ENCODE data around the gene IFI30. TPM values are rescaled to one million over a fixed set of nuclear protein-coding genes. Genes with fewer than 3 reads are reported as not detected.
A peak's percentile ranks its signal among the peaks of the same experiment; 100 is the strongest.

IFI30 gene
- total RNA-seq, 1 donor from 2014 or later, result not detected

DNA sequence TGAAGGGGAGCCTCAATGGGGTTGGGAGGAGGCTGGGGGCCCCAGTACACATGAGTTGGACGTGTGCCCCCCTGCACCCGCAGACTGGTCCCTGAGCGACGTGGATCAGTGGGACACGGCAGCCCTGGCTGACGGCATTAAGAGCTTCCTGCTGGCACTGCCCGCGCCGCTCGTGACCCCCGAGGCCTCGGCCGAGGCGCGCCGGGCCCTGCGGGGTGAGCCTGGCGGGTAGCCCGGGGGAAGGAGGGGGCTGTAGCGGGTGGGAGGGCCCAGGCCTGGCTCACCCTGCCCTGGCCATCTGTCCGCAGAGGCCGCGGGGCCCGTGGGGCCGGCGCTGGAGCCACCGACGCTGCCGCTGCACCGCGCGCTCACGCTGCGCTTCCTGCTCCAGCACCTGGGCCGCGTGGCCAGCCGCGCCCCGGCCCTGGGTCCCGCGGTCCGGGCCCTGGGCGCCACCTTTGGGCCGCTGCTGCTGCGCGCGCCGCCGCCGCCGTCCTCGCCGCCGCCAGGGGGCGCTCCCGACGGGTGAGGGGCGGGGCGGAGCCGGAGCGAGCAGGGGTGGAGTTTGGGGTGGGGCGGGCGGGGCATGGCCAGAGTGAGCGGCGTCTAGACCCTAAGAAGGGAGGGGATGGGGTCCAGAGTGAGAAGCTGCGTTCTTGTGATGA lies 12.5 kb upstream of the IFI30 start:
- H3K36me3 Mint-ChIP-seq (ENCODE audit: low read depth), result peaks cover 4% of the 10 kb centered on the region
- no peak overlapping the region for H3K27ac Mint-ChIP-seq (ENCODE audit: unreplicated experiment)
- peaks cover 23% of the 10 kb centered on the region for H3K4me1 Mint-ChIP-seq
- TF ChIP-seq, protein P1, sequence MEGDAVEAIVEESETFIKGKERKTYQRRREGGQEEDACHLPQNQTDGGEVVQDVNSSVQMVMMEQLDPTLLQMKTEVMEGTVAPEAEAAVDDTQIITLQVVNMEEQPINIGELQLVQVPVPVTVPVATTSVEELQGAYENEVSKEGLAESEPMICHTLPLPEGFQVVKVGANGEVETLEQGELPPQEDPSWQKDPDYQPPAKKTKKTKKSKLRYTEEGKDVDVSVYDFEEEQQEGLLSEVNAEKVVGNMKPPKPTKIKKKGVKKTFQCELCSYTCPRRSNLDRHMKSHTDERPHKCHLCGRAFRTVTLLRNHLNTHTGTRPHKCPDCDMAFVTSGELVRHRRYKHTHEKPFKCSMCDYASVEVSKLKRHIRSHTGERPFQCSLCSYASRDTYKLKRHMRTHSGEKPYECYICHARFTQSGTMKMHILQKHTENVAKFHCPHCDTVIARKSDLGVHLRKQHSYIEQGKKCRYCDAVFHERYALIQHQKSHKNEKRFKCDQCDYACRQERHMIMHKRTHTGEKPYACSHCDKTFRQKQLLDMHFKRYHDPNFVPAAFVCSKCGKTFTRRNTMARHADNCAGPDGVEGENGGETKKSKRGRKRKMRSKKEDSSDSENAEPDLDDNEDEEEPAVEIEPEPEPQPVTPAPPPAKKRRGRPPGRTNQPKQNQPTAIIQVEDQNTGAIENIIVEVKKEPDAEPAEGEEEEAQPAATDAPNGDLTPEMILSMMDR (conservative IDR thresholded peaks at IDR 0.05), result peak; percentile 75
- DNase-seq (ENCODE audit: low read depth, low spot score), result peak; percentile 76
- no peak overlapping the region for H3K4me3 Mint-ChIP-seq
- no peaks in the 10 kb centered on the region for H3K9me3 Mint-ChIP-seq
- no peaks in the 10 kb centered on the region for H3K27me3 Mint-ChIP-seq (ENCODE audit: low read depth)

DNA sequence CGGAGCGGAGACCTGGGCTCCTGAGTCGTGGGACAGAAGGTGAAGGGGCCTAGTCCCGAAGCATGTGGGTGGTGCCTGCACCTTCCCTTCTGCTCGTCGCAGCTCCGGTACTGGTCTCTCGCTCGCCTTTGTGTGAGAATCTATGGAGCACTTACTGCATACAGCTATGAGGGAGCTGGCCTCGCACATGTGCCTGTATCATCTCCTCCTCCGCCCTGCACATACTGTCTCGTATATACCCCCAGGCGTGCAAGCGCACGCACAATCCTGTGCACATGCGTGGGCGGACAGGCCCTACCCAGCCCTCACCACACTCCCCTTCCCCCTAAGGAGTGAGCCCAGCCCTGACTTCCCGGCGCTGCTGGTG lies 12.0 kb upstream of the IFI30 start:
- no peaks in the 10 kb centered on the region for H3K9me3 Mint-ChIP-seq
- H3K36me3 Mint-ChIP-seq (ENCODE audit: low read depth), result peaks cover 4% of the 10 kb centered on the region
- peaks cover 18% of the 10 kb centered on the region for H3K4me1 Mint-ChIP-seq
- TF ChIP-seq, protein P1 (conservative IDR thresholded peaks at IDR 0.05), result peak; percentile 36
- H3K4me3 Mint-ChIP-seq, result no peak overlapping the region
- no peaks in the 10 kb centered on the region for H3K27me3 Mint-ChIP-seq (ENCODE audit: low read depth)
- H3K27ac Mint-ChIP-seq (ENCODE audit: unreplicated experiment), result no peak overlapping the region
- DNase-seq (ENCODE audit: low read depth, low spot score), result no peak

DNA sequence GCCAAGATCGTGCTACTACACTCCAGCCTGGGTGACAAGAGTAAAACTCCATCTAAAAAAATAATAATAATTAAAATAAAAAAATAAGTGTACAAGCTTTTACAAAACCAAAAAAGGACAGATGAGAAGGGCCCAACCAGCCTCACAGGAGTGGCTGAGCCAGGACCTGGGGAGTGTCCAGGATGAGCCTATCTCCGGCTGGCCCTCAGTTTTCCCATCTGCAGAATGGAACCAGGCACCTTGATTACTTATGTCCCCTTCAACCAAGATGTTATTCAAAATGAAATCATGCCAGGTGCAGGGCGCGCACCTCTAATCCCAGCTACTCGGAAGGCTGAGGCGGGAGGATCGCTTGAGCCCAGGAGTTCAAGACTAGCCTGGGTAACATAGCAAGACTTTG lies 9.5 kb upstream of the IFI30 start:
- Mint-ChIP-seq H3K36me3 (ENCODE audit: low read depth) (peaks cover 7% of the 10 kb centered on the region), H3K27ac (ENCODE audit: unreplicated experiment) (no peak overlapping the region), H3K27me3 (ENCODE audit: low read depth) (no peaks in the 10 kb centered on the region), H3K4me1 (peaks cover 7% of the 10 kb centered on the region), H3K9me3 (no peaks in the 10 kb centered on the region), H3K4me3 (no peak overlapping the region)
- no peak for DNase-seq (ENCODE audit: low read depth, low spot score)
- TF ChIP-seq, protein P1 (conservative IDR thresholded peaks at IDR 0.05), result no peak

DNA sequence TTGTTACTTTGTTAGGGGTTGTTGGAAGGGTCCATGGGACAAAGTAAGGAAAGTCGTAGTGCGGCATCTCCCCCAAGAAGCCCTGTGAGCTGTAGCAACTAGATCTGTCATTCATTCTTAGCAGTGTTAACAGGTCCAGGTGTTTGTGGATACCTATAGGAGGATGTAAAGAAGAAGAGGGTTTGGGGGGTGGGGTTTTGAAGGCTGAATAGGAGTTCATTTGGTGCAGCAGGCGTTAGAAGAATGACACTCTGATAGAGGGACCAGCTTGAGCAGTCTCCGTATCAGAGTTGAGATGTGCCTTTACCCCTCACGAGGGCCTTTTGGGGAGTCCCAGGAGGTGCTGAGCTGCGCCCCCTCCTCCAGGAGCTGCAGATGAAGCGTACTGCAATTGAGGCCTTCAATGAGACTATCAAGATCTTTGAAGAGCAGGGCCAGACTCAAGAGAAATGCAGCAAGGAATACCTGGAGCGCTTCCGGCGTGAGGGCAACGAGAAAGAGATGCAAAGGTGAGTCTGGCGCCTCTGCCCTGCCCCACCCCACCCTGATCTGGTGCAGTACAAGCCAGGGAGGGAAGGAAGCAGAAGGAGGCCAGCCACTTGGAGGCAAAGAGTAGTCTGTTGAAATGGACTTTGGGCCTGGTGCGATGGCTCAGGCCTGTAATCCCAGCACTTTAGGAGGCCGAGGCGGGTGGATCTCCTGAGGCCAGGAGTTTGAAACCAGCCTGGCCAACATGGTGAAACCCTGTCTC lies 7.6 kb upstream of the IFI30 start:
- no peaks in the 10 kb centered on the region for H3K27me3 Mint-ChIP-seq (ENCODE audit: low read depth)
- H3K9me3 Mint-ChIP-seq, result no peaks in the 10 kb centered on the region
- TF ChIP-seq, protein P1 (conservative IDR thresholded peaks at IDR 0.05), result no peak
- peaks cover 3% of the 10 kb centered on the region for H3K4me1 Mint-ChIP-seq
- no peak overlapping the region for H3K27ac Mint-ChIP-seq (ENCODE audit: unreplicated experiment)
- peaks cover 10% of the 10 kb centered on the region for H3K36me3 Mint-ChIP-seq (ENCODE audit: low read depth)
- no peak for DNase-seq (ENCODE audit: low read depth, low spot score)
- H3K4me3 Mint-ChIP-seq, result no peak overlapping the region

DNA sequence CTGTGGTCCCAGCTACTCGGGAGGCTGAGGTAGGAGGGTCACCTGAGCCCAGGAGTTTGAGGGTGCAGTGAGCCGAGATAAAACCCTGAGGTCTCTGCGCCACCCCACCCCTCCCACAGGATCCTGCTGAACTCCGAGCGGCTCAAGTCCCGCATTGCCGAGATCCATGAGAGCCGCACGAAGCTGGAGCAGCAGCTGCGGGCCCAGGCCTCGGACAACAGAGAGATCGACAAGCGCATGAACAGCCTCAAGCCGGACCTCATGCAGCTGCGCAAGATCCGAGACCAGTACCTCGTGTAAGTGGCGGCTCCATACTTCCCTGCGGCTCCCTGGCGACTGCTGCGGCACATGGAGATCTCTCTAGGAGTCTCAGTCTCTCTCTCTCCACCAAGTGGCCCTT lies 6.6 kb upstream of the IFI30 start:
- no peaks in the 10 kb centered on the region for H3K9me3 Mint-ChIP-seq
- no peaks in the 10 kb centered on the region for H3K4me1 Mint-ChIP-seq
- no peaks in the 10 kb centered on the region for H3K27me3 Mint-ChIP-seq (ENCODE audit: low read depth)
- H3K4me3 Mint-ChIP-seq, result no peak overlapping the region
- TF ChIP-seq, protein P1 (conservative IDR thresholded peaks at IDR 0.05), result no peak
- no peak overlapping the region for H3K27ac Mint-ChIP-seq (ENCODE audit: unreplicated experiment)
- no peak for DNase-seq (ENCODE audit: low read depth, low spot score)
- H3K36me3 Mint-ChIP-seq (ENCODE audit: low read depth), result peaks cover 10% of the 10 kb centered on the region
